Measurements from ENCODE around the gene DSPP.

DNA sequence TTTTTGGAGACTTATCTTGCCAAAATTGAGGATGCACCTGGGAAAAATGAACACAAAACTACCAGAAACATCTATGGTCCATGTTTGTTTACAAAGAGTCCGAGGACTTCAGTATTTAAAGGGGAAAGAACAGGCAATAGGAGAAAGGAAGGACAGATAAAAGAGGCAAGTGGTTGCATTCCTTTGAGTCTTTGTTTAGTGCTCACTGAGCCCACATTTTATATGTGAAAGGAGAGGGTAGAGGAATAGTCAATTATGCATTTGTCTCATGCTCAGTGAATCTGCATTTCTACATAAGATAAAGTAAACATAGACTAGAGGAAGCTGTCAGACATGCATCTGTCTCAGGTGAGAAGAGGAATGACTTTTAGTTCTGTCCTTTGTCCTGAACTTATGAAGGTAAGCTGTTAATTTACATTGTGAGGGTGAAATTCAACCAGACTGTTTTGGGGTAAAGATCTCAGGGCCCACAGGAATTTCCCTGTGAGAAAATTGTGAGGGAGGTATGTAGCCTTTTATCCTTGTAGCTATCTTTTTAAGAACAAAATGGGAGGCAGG lies 46.2 kb downstream of the DSPP start:
- TF ChIP-seq POLR2AphosphoS5 (IDR thresholded peaks at IDR 0.05; ENCODE audit: borderline replicate concordance, low read depth, low read length), result no peak
- TF ChIP-seq EZH2 (IDR thresholded peaks at IDR 0.05), result no peak
